ENCODE measurements around the gene STUM.
A peak's percentile ranks its signal among the peaks of the same experiment; 100 is the strongest.

The STUM gene

GRCh38 chr1:226534098-226534497 is 14.5 kb upstream of the STUM start:
- no peak for DNase-seq

GRCh38 chr1:226534645-226535044 is 13.9 kb upstream of the STUM start:
- DNase-seq: no peak

- DNase-seq: no peak
Measured at GRCh38 chr1:226535666-226536065, 12.9 kb upstream of the STUM start.

GRCh38 chr1:226541231-226541630 is 7.3 kb upstream of the STUM start:
- DNase-seq: no peak

GRCh38 chr1:226541631-226542622 is 6.6 kb upstream of the STUM start:
- no peak for DNase-seq

- no peak for DNase-seq
Measured at GRCh38 chr1:226542623-226543103, 5.9 kb upstream of the STUM start.

- no peak for DNase-seq
Measured at GRCh38 chr1:226545836-226546596, 2.5 kb upstream of the STUM start.

GRCh38 chr1:226546926-226547325 is 1.6 kb upstream of the STUM start:
- no peak for DNase-seq

GRCh38 chr1:226547754-226548191 is 791 bp upstream of the STUM start:
- peak; percentile 53 for DNase-seq

- DNase-seq: no peak
Measured at GRCh38 chr1:226549094-226549936, 751 bp downstream of the STUM start.

- DNase-seq: no peak
Measured at GRCh38 chr1:226549937-226550671, 1.5 kb downstream of the STUM start.

GRCh38 chr1:226550672-226551041 is 2.1 kb downstream of the STUM start:
- DNase-seq: no peak

GRCh38 chr1:226551299-226551698 is 2.7 kb downstream of the STUM start:
- DNase-seq: no peak

- no peak for DNase-seq
Measured at GRCh38 chr1:226552061-226552460, 3.5 kb downstream of the STUM start.

GRCh38 chr1:226553266-226553923 is 4.8 kb downstream of the STUM start:
- no peak for DNase-seq

GRCh38 chr1:226553924-226554282 is 5.3 kb downstream of the STUM start:
- DNase-seq: no peak

- DNase-seq: no peak
Measured at GRCh38 chr1:226555092-226555491, 6.5 kb downstream of the STUM start.

- DNase-seq: no peak
Measured at GRCh38 chr1:226557424-226557823, 8.9 kb downstream of the STUM start.

- DNase-seq: no peak
Measured at GRCh38 chr1:226558036-226558650, 9.6 kb downstream of the STUM start.

GRCh38 chr1:226560243-226560642 is 11.7 kb downstream of the STUM start:
- no peak for DNase-seq

- no peak for DNase-seq
Measured at GRCh38 chr1:226562989-226563388, 14.4 kb downstream of the STUM start.

Measured in activated CD4-positive, CD25-positive, alpha-beta regulatory T cell treated with anti-CD3 and anti-CD28 coated beads, Interleukin-2, amount 50 U/mL, for 72 hours (primary cell).